ENCODE measurements around the gene CCDC154.
A peak's percentile ranks its signal among the peaks of the same experiment; 100 is the strongest.
"Not testable (repeated sequence)": the region's sequence is repeated elsewhere in the genome, so short reads cannot be mapped to it uniquely, and the experiment has no call there.

CCDC154 gene

GRCh38 chr16:1443980-1444729, at the start of gene CCDC154:
CCDC154 (minus strand) TSS chr16:1444556; CDS start chr16:1444322, 234 bp downstream.
- no peak for DNase-seq

GRCh38 chr16:1493746-1494094, 49.4 kb upstream of the CCDC154 start:
- DNase-seq = no peak

GRCh38 chr16:1492923-1493745, 48.8 kb upstream of the CCDC154 start, which contains the start of gene TELO2:
TELO2 (plus strand) TSS chr16:1493360; CDS start chr16:1494282, 922 bp downstream.
- DNase-seq = peak; percentile 82

- no peak for DNase-seq
Observed at GRCh38 chr16:1492082-1492922, 47.9 kb upstream of the CCDC154 start.

GRCh38 chr16:1491327-1491726, 47.0 kb upstream of the CCDC154 start:
- no peak for DNase-seq

- no peak for DNase-seq
Observed at GRCh38 chr16:1489077-1489476, 44.7 kb upstream of the CCDC154 start.

- no peak for DNase-seq
Observed at GRCh38 chr16:1488619-1489018, 44.3 kb upstream of the CCDC154 start, which contains the start of gene PTX4. PTX4 (minus strand) TSS chr16:1488944; CDS start chr16:1488909, 35 bp downstream.

- no peak for DNase-seq
Observed at GRCh38 chr16:1488054-1488601, 43.8 kb upstream of the CCDC154 start.

- no peak for DNase-seq
Observed at GRCh38 chr16:1487395-1488053, 43.2 kb upstream of the CCDC154 start.

- DNase-seq = no peak
Observed at GRCh38 chr16:1486551-1487390, 42.4 kb upstream of the CCDC154 start.

- DNase-seq = no peak
Observed at GRCh38 chr16:1485847-1486496, 41.6 kb upstream of the CCDC154 start.

- DNase-seq = no peak
Observed at GRCh38 chr16:1481906-1482835, 37.8 kb upstream of the CCDC154 start.

- not testable (repeated sequence) for DNase-seq
Observed at GRCh38 chr16:1478937-1479336, 34.6 kb upstream of the CCDC154 start.

- DNase-seq = no peak
Observed at GRCh38 chr16:1477033-1477432, 32.7 kb upstream of the CCDC154 start.

- no peak for DNase-seq
Observed at GRCh38 chr16:1475552-1476114, 31.3 kb upstream of the CCDC154 start.

GRCh38 chr16:1474796-1475551, 30.6 kb upstream of the CCDC154 start, which contains the start of gene CLCN7:
CLCN7 (minus strand) TSS chr16:1475028; CDS start chr16:1474974, 54 bp downstream.
- DNase-seq = peak; percentile 88

GRCh38 chr16:1474082-1474795, 29.9 kb upstream of the CCDC154 start:
- DNase-seq = no peak
